Brain microvascular endothelial cell (primary cell): ENCODE results near the gene CTBS.

ENCODE experiments used
- DNase-seq: peaks from one replicate; pipeline ENCODE4 v3.0.0-alpha.2; 2020
- H3K27ac ChIP-seq: fragments of 250-450 bp; sonication (Bioruptor Pico); 2 replicates; pipeline ENCODE4 v1.5.1; 2020; ENCODE audit warnings: mild to moderate bottlenecking, moderate library complexity
- H3K27me3 ChIP-seq: fragments of 250-450 bp; sonication (Bioruptor Pico); replicated peaks from 2 replicates; pipeline ENCODE4 v1.5.1; 2020; ENCODE audit warnings: mild to moderate bottlenecking
- H3K36me3 ChIP-seq: fragments of 250-450 bp; sonication (Bioruptor Pico); replicated peaks from 2 replicates; pipeline ENCODE4 v1.5.1; 2020; ENCODE audit warnings: mild to moderate bottlenecking
- H3K4me3 ChIP-seq: 2 replicates; pipeline ENCODE4 v1.5.1; 2011; ENCODE audit warnings: low read depth, mild to moderate bottlenecking, control low read depth, low read length, moderate library complexity
- in situ Hi-C: cut with HindIII; loops from 2 replicates; pipeline ENCODE4 v1.10.0; 2017; ENCODE audit warnings: low sequenced_read_pairs, low pct_ligation_motif_present
- TF ChIP-seq, protein P1 (sequence below): IDR thresholded peaks from 2 replicates; pipeline ENCODE4 v1.5.1; 2011; ENCODE audit warnings: low read depth, mild to moderate bottlenecking, moderate library complexity, low read length, control low read depth, inconsistent platforms; ENCODE audit errors: missing control alignments

The CTBS gene

GRCh38 chr1:84615790-84616189 is 41.5 kb upstream of the CTBS start:
- Histone ChIP-seq H3K27me3 (no peaks in the 10 kb centered on the region), H3K36me3 (no peaks in the 10 kb centered on the region), H3K4me3 (no peak overlapping the region), H3K27ac (no peak overlapping the region)
- DNase-seq, result no peak
- TF ChIP-seq, protein P1, sequence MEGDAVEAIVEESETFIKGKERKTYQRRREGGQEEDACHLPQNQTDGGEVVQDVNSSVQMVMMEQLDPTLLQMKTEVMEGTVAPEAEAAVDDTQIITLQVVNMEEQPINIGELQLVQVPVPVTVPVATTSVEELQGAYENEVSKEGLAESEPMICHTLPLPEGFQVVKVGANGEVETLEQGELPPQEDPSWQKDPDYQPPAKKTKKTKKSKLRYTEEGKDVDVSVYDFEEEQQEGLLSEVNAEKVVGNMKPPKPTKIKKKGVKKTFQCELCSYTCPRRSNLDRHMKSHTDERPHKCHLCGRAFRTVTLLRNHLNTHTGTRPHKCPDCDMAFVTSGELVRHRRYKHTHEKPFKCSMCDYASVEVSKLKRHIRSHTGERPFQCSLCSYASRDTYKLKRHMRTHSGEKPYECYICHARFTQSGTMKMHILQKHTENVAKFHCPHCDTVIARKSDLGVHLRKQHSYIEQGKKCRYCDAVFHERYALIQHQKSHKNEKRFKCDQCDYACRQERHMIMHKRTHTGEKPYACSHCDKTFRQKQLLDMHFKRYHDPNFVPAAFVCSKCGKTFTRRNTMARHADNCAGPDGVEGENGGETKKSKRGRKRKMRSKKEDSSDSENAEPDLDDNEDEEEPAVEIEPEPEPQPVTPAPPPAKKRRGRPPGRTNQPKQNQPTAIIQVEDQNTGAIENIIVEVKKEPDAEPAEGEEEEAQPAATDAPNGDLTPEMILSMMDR, result no peak
- in situ Hi-C loops, result loop anchor here (25.0 kb wide), 3 partner anchors 128 to 703 kb away; partner anchors contain the start of gene RPF1

DNA sequence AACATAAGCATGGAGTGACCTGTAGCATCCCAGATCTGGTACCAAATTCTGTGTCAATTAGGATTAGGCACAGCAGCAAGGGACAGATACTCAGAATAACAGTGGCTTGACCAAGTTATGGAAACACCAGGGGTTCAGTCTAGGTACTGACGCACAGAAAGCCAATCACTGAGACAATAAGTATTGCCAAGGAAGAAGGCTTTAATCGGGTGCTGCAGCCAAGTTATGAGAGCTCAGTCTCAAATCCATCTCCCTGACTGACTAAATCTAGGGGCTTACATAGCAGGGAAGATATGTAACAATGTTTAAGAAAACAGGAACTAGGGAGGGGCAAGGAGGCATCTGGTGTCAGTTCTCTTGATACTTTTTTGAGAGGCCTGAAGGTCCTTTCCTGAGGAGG is 39.6 kb upstream of the CTBS start:
- H3K36me3 ChIP-seq, result no peaks in the 10 kb centered on the region
- TF ChIP-seq, protein P1, result no peak
- in situ Hi-C loops, result loop anchor here (25.0 kb wide), 3 partner anchors 127 to 702 kb away; partner anchors contain the start of gene RPF1
- H3K4me3 ChIP-seq, result no peak overlapping the region
- H3K27me3 ChIP-seq, result no peaks in the 10 kb centered on the region
- no peak for DNase-seq
- H3K27ac ChIP-seq, result no peak overlapping the region

- H3K27ac ChIP-seq, result no peak overlapping the region
- H3K36me3 ChIP-seq, result no peaks in the 10 kb centered on the region
- no peak overlapping the region for H3K4me3 ChIP-seq
- TF ChIP-seq, protein P1, result no peak
- DNase-seq, result no peak
- no peaks in the 10 kb centered on the region for H3K27me3 ChIP-seq
- in situ Hi-C loops, result loop anchor here (25.0 kb wide), 3 partner anchors 126 to 701 kb away; partner anchors contain the start of gene RPF1
Measured at GRCh38 chr1:84613026-84613425, 38.8 kb upstream of the CTBS start.

DNA sequence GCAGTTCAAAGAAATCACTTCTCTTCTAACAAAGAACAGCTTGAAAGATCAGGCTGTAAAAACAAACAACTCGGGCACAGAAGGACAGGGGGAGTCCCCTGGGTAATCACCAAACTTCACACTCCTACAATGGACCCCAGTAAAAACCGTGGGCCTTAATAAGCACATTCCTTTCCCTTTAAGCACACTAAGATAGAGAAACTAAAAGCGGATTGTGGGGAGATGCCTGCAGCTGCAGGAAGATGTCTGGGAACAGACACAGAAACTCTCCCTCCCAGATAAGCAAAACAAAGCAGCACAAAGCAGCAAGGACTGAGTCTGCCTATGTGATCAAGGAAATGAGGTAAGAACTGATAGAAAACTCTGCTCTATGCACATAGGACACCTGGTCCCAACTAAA is 37.6 kb upstream of the CTBS start:
- Histone ChIP-seq H3K4me3 (no peak overlapping the region), H3K36me3 (no peaks in the 10 kb centered on the region), H3K27ac (peak overlapping the region; percentile 33), H3K27me3 (no peaks in the 10 kb centered on the region)
- DNase-seq, result peak; percentile 38
- TF ChIP-seq, protein P1, result no peak
- in situ Hi-C loops, result loop anchor here (25.0 kb wide), 3 partner anchors 124 to 699 kb away; partner anchors contain the start of gene RPF1

- TF ChIP-seq, protein P1, result no peak
- no peak for DNase-seq
- H3K27me3 ChIP-seq, result no peaks in the 10 kb centered on the region
- no peak overlapping the region for H3K27ac ChIP-seq
- H3K4me3 ChIP-seq, result no peak overlapping the region
- in situ Hi-C loops, result loop anchor here (25.0 kb wide), 3 partner anchors 124 to 699 kb away; partner anchors contain the start of gene RPF1
- no peaks in the 10 kb centered on the region for H3K36me3 ChIP-seq
Measured at GRCh38 chr1:84611091-84611490, 36.9 kb upstream of the CTBS start.

DNA sequence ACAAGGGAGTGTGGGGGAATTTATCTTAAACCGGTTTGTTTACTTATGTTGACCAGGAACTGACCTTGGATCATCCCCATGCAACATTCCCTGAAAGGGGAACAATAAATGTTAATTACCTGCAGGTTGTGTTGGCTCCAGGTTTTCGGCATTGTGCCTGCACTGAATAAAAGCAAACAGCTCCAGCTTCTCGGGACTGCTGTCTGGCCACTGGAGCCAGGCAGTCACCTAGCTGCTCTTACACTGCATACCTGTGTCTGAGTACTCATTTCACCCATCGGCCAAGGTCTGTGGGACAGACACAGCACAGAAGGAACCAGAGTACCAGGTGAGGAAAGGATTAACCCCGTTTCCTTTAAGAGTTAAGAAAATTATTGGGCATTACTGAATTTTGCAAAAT is 32.7 kb upstream of the CTBS start:
- H3K27me3 ChIP-seq, result no peaks in the 10 kb centered on the region
- TF ChIP-seq, protein P1, result no peak
- no peak overlapping the region for H3K4me3 ChIP-seq
- in situ Hi-C loops, result loop anchor here (25.0 kb wide), 3 partner anchors 120 to 695 kb away; partner anchors contain the start of gene RPF1
- DNase-seq, result no peak
- H3K36me3 ChIP-seq, result no peaks in the 10 kb centered on the region
- no peak overlapping the region for H3K27ac ChIP-seq
